HepG2 (cell line): Measurements from ENCODE around the gene SETSIP. TPM values are rescaled to one million over a fixed set of nuclear protein-coding genes. Genes with fewer than 3 reads are reported as not detected.
A peak's percentile ranks its signal among the peaks of the same experiment; 100 is the strongest.

ENCODE experiments used
- EP300 ChIP-seq, 3 experiments: sonication (generic) in 1 of 3; formaldehyde crosslinking in 1 of 3; IDR thresholded peaks; 2 replicates each; pipeline versions ENCODE4 v1.5.1 to v1.6.1; 2011 to 2020; ENCODE audit warnings: low read depth in 2 of 3, low read length in 2 of 3, borderline replicate concordance in 1 of 3, improper control_type of control experiment in 1 of 3, mild to moderate bottlenecking in 1 of 3, missing genetic modification reagents in 1 of 3, moderate library complexity in 1 of 3
- HDAC1 ChIP-seq: sonication (generic); formaldehyde crosslinking; IDR thresholded peaks from 2 replicates; pipeline ENCODE4 v1.5.1; 2020; ENCODE audit warnings: mild to moderate bottlenecking, missing genetic modification reagents
- MTA3 ChIP-seq: sonication (generic); formaldehyde crosslinking; IDR thresholded peaks from 2 replicates; pipeline ENCODE4 v1.4.0; 2020; ENCODE audit warnings: missing genetic modification reagents
- RBFOX2 ChIP-seq: fragments of 200-400 bp; formaldehyde crosslinking; IDR thresholded peaks from 2 replicates; pipeline ENCODE4 v1.6.1; 2017; ENCODE audit warnings: low read depth, mild to moderate bottlenecking, low read length
- ZFP82 ChIP-seq: sonication (generic); formaldehyde crosslinking; IDR thresholded peaks from 2 replicates; pipeline ENCODE4 v1.5.1; 2020; ENCODE audit warnings: mild to moderate bottlenecking, missing genetic modification reagents, borderline replicate concordance
- ZNF232 ChIP-seq: sonication (generic); formaldehyde crosslinking; IDR thresholded peaks from 2 replicates; pipeline ENCODE4 v1.4.0; 2020; ENCODE audit warnings: missing genetic modification reagents, borderline replicate concordance
- ZNF34 ChIP-seq: sonication (generic); formaldehyde crosslinking; IDR thresholded peaks from 2 replicates; pipeline ENCODE4 v1.4.0; 2020; ENCODE audit warnings: mild to moderate bottlenecking, missing genetic modification reagents, borderline replicate concordance
- ZNF343 ChIP-seq: sonication (generic); formaldehyde crosslinking; IDR thresholded peaks from 2 replicates; pipeline ENCODE4 v1.4.0; 2020; ENCODE audit warnings: mild to moderate bottlenecking, missing genetic modification reagents
- ZNF709 ChIP-seq: sonication (generic); formaldehyde crosslinking; IDR thresholded peaks from 2 replicates; pipeline ENCODE4 v1.5.0; 2020; ENCODE audit warnings: mild to moderate bottlenecking, missing genetic modification reagents
- ZNF891 ChIP-seq: sonication (generic); formaldehyde crosslinking; IDR thresholded peaks from 2 replicates; pipeline ENCODE4 v1.5.0; 2020; ENCODE audit warnings: mild to moderate bottlenecking, missing genetic modification reagents
- ZSCAN20 ChIP-seq: sonication (generic); formaldehyde crosslinking; IDR thresholded peaks from 2 replicates; pipeline ENCODE4 v1.4.0; 2020; ENCODE audit warnings: missing genetic modification reagents, mild to moderate bottlenecking, borderline replicate concordance
- polyA plus RNA-seq, 8 experiments: library from polyadenylated mRNA; depleted of rRNA in 3 of 8; stranded (reverse) in 7 of 8; unstranded in 1 of 8; fragments of >200 nt; fragmentation: Illumina TruSeq in 4 of 8; extraction: Trizol in 4 of 8; gene quantifications; 2 replicates each; pipeline versions ENCODE4 v1.2.1 to v1.2.3, GENCODE V29; 2011 to 2016; ENCODE audit warnings: low read depth in 4 of 8, missing spikeins in 1 of 8, mixed read lengths in 1 of 8; ENCODE audit not compliant: insufficient read depth in 1 of 8
- total RNA-seq, 5 experiments: library from RNA; depleted of rRNA; stranded (reverse); fragments of >200 nt; fragmentation: Illumina TruSeq; extraction: Trizol; gene quantifications; 2 replicates each; pipeline ENCODE4 v1.2.3, GENCODE V29; 2016; ENCODE audit warnings: low read depth in 1 of 5
- TF ChIP-seq, protein P1 (sequence below): IDR thresholded peaks from 2 replicates; pipeline ENCODE4 v1.6.1; 2016; ENCODE audit warnings: low read depth, control low read depth
- TF ChIP-seq, protein P2 (sequence below): sonication (generic); formaldehyde crosslinking; IDR thresholded peaks from 2 replicates; pipeline ENCODE4 v1.8.0; 2022; ENCODE audit warnings: mild to moderate bottlenecking, missing genetic modification reagents; ENCODE audit not compliant: insufficient replicate concordance
- TF ChIP-seq, protein P3 (sequence below): sonication (generic); formaldehyde crosslinking; IDR thresholded peaks from 2 replicates; pipeline ENCODE4 v1.5.0; 2020; ENCODE audit warnings: missing genetic modification reagents
- TF ChIP-seq, protein P4 (sequence below): sonication (generic); formaldehyde crosslinking; conservative IDR thresholded peaks from 2 replicates; pipeline ENCODE4 v1.4.0; 2020; ENCODE audit warnings: missing genetic modification reagents
- TF ChIP-seq, protein P5 (sequence below): IDR thresholded peaks from 2 replicates; pipeline ENCODE4 v1.6.1; 2018; ENCODE audit warnings: missing genetic modification reagents, mild to moderate bottlenecking, missing compliant biosample characterization
- TF ChIP-seq, protein P6 (sequence below): sonication (generic); formaldehyde crosslinking; IDR thresholded peaks from 2 replicates; pipeline ENCODE4 v1.5.0; 2020; ENCODE audit warnings: mild to moderate bottlenecking, missing genetic modification reagents

SETSIP gene
- total and polyA plus RNA-seq, 2 of the 13 experiments (the other 11 are each of a cell fraction or from before 2014, with no cell fraction given) = not detected

DNA sequence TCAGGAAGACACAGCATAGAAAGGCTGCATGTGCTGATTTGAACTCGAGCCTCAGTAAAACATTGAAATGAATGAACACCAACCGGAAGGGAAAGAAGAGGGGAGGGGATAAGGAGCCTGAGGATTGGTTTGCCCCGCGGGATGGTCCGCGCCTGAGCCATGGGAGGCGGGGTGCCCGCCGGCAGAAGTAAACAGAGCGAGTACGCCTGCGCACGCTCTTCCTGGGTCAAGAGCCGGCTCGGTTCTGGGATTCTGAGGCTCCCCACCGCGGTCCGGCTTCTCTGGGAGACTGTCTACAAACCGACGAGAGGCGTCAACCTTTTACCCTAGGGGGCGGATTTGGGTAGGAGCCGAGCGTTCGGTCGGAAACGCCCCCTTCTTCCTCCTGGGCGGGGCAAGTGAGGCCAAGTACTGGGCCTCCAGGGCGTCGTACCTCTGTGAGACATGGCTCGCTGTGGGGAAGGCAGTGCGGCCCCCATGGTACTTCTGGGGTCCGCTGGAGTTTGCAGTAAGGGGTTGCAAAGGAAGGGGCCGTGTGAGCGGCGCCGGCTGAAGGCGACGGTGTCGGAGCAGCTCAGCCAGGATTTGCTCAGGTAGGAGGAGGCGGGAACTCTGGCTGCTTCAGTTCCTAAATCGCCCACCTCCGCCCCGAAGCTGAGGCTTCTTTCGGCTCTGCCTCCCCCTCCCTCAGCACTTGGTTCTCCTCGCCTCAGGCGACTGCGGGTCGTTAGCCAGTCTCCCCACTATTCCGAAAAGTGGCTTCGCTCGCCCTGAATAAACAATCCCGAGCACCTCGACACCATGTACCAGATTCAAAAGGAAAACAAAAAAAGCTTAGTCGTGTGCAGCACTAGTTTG lies 5.1 kb upstream of the SETSIP start, which contains the start of gene BTBD8 (continued):
- TF ChIP-seq, protein P1, sequence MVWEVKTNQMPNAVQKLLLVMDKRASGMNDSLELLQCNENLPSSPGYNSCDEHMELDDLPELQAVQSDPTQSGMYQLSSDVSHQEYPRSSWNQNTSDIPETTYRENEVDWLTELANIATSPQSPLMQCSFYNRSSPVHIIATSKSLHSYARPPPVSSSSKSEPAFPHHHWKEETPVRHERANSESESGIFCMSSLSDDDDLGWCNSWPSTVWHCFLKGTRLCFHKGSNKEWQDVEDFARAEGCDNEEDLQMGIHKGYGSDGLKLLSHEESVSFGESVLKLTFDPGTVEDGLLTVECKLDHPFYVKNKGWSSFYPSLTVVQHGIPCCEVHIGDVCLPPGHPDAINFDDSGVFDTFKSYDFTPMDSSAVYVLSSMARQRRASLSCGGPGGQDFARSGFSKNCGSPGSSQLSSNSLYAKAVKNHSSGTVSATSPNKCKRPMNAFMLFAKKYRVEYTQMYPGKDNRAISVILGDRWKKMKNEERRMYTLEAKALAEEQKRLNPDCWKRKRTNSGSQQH (CRISPR knock-in tag) = peak; percentile 75; the same call in 1 of the 2 replicates
- TF ChIP-seq RBFOX2 (peak; percentile 50; the same call in 1 of the 2 replicates), ZNF343 (CRISPR knock-in tag) (peak; percentile 33; the same call in 1 of the 2 replicates), ZSCAN20 (CRISPR knock-in tag) (0 out of 2 replicates have a peak, but pooled peaks have one; percentile 18), MTA3 (CRISPR knock-in tag) (no peak), HDAC1 (CRISPR knock-in tag) (peak; percentile 54), ZNF891 (CRISPR knock-in tag) (peak; percentile 87), ZNF232 (CRISPR knock-in tag) (peak; percentile 52; the same call in 1 of the 2 replicates), EP300 (IDR thresholded peaks at IDR 0.05; ENCODE audit: low read depth in 2 of 2, low read length in 2 of 2) (no peak), EP300 (CRISPR knock-in tag; IDR thresholded peaks at IDR 0.05; ENCODE audit: borderline replicate concordance) (no peak), ZNF709 (peak; percentile 74), ZFP82 (CRISPR knock-in tag) (peak; percentile 65; the same call in 1 of the 2 replicates), ZNF34 (CRISPR knock-in tag) (0 out of 2 replicates have a peak, but pooled peaks have one; percentile 54)
- TF ChIP-seq, protein P2, sequence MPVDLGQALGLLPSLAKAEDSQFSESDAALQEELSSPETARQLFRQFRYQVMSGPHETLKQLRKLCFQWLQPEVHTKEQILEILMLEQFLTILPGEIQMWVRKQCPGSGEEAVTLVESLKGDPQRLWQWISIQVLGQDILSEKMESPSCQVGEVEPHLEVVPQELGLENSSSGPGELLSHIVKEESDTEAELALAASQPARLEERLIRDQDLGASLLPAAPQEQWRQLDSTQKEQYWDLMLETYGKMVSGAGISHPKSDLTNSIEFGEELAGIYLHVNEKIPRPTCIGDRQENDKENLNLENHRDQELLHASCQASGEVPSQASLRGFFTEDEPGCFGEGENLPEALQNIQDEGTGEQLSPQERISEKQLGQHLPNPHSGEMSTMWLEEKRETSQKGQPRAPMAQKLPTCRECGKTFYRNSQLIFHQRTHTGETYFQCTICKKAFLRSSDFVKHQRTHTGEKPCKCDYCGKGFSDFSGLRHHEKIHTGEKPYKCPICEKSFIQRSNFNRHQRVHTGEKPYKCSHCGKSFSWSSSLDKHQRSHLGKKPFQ (CRISPR knock-in tag) = peak; percentile 62
- TF ChIP-seq, protein P3, sequence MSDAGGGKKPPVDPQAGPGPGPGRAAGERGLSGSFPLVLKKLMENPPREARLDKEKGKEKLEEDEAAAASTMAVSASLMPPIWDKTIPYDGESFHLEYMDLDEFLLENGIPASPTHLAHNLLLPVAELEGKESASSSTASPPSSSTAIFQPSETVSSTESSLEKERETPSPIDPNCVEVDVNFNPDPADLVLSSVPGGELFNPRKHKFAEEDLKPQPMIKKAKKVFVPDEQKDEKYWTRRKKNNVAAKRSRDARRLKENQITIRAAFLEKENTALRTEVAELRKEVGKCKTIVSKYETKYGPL (CRISPR knock-in tag) = 0 out of 2 replicates have a peak, but pooled peaks have one; percentile 7
- TF ChIP-seq, protein P4, sequence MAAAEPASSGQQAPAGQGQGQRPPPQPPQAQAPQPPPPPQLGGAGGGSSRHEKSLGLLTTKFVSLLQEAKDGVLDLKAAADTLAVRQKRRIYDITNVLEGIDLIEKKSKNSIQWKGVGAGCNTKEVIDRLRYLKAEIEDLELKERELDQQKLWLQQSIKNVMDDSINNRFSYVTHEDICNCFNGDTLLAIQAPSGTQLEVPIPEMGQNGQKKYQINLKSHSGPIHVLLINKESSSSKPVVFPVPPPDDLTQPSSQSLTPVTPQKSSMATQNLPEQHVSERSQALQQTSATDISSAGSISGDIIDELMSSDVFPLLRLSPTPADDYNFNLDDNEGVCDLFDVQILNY (CRISPR knock-in tag) = no peak
- TF ChIP-seq, protein P5, sequence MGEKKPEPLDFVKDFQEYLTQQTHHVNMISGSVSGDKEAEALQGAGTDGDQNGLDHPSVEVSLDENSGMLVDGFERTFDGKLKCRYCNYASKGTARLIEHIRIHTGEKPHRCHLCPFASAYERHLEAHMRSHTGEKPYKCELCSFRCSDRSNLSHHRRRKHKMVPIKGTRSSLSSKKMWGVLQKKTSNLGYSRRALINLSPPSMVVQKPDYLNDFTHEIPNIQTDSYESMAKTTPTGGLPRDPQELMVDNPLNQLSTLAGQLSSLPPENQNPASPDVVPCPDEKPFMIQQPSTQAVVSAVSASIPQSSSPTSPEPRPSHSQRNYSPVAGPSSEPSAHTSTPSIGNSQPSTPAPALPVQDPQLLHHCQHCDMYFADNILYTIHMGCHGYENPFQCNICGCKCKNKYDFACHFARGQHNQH (CRISPR knock-in tag) = no peak; the same call in 1 of the 2 replicates
- TF ChIP-seq, protein P6, sequence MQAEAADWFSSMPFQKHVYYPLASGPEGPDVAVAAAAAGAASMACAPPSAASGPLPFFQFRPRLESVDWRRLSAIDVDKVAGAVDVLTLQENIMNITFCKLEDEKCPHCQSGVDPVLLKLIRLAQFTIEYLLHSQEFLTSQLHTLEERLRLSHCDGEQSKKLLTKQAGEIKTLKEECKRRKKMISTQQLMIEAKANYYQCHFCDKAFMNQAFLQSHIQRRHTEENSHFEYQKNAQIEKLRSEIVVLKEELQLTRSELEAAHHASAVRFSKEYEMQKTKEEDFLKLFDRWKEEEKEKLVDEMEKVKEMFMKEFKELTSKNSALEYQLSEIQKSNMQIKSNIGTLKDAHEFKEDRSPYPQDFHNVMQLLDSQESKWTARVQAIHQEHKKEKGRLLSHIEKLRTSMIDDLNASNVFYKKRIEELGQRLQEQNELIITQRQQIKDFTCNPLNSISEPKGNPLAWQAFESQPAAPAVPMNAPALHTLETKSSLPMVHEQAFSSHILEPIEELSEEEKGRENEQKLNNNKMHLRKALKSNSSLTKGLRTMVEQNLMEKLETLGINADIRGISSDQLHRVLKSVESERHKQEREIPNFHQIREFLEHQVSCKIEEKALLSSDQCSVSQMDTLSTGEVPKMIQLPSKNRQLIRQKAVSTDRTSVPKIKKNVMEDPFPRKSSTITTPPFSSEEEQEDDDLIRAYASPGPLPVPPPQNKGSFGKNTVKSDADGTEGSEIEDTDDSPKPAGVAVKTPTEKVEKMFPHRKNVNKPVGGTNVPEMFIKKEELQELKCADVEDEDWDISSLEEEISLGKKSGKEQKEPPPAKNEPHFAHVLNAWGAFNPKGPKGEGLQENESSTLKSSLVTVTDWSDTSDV (CRISPR knock-in tag) = 0 out of 2 replicates have a peak, but pooled peaks have one; percentile 52
